Activated CD4-positive, alpha-beta T cell treated with anti-CD3 and anti-CD28 coated beads, Interleukin-2, amount 50 U/mL, for 4 hours (primary cell): ENCODE results near the gene STYX.

Source experiments
- DNase-seq, 2 experiments: peaks; one replicate each; pipeline ENCODE4 v3.0.0-alpha.2; 2020

STYX gene

DNA sequence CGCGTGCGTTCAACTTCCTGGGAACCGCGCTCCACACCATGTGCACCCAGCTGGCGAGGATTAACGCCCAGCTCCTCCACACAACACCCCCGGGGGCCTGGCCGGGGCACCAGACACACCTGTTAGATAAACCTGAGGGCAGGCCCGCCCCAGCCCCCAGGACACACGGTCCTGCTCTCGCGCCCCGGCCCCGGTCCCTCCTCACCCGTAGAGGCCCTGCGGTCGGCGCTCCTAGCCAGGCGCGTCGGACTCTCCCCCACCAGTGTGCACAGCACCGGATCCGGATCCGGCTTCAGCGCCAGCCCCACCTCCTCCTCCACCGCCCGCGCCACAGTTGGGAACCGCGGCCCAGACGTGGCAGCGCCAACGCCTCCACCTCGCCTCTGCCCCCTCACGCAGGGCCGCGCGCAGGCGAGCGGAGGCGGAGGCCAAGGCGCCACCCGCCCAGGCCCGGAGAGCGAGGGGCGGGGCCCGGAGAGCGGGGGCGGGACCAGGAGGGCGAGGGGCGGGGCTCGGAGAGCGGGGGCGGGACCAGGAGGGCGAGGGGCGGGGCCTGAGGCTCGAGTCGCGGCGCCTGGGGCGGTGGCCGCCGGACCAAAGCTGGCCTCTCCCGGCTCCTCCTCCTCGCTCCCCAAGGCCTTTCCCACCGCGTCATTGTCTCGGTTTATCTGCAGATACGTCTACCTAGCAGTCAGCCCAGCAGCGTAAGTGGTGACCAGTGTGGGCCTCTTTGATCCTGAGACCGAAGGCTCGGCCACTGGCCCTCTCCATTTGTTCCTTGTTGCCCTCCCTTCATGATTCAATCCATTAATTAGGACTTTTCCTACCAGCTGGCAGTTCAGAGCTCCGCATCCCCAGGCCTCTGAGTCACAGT lies 61.5 kb downstream of the STYX start, which contains the start of gene GNPNAT1:
Gene GNPNAT1, minus strand, starts transcription at position 385 of the 874 bp plus-strand sequence. CDS start 6,957 bp downstream, outside the sequence.
- peak; percentile 86 to 88 for DNase-seq

DNA sequence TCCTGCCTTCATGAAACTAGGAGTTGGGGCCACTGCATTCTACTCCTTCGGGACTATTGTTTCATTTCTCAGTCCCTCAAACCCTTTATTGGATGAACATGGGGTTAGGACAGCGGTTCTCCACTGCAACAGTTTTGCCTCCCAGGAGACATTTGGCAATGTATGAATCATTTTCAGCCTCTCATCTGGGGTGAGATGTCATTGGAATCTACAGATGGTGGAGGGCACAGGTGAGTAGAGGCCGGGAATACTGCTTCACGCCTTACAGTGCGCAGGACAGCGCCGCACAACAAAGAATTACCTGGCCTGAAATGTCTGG lies 62.1 kb downstream of the STYX start:
- DNase-seq, result no peak

DNA sequence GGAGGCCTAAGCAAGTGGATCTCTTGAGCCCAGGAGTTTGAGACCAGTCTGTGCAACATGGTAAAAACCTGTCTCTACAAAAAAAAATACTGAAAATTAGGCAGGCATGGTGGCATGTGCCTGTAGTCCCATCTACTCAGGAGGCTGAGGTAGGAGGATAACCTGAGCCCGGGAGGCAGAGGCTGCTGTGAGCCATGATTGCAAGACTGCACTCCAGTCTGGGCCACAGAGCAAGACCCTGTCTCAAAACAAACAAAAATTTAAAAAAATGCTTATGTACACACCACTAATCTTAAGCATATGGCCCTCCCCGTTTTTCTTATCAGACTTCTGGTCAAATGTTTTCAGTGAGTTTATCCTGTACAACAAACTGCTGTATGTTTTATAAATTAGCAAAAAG lies 63.1 kb downstream of the STYX start:
- DNase-seq, result no peak

DNA sequence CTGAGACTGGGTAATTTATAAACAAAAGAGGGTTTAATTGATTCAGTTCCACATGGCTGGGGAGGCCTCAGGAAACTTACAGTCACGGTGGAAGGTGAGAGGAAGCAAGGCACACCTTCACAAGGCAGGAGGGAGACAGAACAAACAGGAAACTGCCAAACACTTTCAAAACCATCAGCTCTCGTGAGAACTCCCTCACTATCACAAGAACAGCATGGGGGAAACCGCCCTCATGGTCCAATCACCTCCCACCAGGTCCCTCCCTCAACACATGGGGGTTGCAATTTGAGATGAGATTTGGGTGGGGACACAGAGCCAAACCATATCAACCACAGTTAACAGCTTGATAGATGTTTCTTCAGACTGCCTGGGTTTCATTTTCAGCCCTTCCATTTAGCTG lies 67.7 kb downstream of the STYX start:
- no peak for DNase-seq

DNA sequence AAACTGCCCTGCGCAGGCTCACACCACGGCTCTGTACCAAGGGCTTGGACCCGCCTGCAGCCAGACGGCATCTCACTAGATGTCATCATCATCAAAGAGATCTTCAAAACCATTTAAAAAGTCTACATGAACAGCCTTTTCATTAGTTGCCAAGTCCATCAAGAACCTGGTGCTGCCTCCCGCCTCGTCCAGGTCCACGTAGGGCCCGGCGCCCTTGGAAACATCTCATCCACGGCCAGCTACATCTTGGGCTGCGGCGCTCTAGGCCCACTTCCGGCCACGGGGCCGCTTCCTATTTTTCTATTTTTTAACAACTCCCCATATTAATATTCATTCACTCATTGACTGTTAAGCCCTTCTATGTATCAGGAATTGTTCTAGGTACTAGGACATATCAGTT lies 68.9 kb downstream of the STYX start:
- DNase-seq, result no peak

DNA sequence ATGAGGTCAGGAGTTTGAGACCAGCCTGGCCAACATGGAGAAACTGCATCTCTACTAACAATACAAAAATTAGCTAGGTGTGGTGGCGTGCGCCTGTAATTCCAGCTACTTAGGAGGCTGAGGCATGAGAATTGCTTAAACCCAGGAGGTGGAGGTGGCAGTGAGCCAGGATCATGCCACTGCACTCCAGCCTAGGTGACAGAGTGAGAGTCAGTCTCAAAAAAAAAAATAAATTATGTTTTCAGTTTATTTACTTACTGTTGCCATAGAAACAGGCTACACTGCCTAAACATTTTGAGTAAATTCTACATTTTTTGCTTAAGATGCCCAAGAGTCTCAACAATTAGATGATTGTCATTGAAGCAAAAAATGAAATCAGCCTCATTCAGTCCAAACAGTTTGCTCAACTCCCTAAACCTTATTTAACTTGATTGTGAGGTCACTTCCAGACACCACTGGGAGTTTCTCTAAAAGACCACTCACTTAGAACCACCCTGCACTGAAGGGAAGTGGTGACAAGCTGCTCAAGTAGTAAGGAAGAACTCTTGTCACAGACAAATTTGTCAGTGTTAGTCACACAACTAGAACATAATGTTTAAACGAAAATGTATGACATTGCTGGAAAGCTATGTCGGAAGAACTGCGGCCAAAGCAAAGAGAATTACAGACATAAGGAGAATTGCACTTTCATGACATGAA lies 71.2 kb downstream of the STYX start:
- no peak for DNase-seq

DNA sequence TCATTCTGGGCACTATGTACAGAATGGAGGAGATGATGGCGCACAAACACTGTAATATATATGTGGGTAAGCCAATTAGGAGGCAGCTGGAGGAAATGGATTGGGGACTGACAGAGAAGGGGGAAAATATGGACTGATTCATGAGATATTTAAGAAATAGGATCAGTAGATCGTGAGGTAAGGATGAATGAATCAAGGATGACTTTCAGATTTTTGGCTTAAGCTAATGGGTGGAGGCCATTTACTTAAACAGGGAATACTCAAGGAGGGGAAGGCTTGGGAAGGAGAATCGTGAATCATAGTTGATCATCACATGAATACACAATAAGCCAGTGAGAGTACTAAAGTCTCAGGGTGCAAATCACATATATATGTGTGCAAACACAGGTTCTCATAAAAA lies 72.6 kb downstream of the STYX start:
- DNase-seq, result no peak

DNA sequence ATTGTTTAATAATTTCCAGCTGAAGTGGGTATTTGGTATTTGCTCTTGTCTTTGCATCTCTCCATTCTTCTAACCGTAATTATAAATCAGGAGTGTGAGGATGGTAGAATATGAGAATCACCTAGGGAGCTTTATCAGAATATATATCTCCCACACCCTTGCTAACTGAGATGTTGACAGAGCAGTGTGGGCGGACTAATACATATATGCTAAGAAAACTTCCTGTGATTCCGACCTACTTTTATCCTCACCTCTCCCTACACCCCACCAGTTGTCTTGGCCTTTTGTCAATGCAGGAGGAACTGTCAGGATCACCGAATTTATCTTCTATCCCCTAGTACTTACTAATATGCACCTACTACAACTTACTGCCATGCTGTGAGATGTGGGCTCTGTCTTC lies 76.1 kb downstream of the STYX start:
- no peak for DNase-seq

DNA sequence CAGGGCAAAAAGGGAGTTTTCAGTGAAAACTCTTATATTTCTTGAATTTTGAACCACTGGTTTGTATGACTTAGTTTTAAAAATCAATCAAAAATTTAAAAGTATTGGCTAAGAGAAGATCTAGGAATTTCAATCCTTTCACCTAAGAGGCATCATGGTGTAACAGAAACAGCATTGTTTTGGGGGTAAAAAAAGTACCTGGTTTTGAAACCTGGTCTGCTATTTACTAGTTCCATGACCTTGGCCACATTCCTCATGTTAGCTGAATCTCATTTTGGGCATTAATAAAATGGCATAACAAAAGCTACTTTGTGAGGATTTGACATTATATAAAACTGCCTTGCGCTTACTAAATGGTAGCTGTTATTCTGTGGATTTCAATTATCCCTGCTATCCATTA lies 78.1 kb downstream of the STYX start:
- no peak for DNase-seq

DNA sequence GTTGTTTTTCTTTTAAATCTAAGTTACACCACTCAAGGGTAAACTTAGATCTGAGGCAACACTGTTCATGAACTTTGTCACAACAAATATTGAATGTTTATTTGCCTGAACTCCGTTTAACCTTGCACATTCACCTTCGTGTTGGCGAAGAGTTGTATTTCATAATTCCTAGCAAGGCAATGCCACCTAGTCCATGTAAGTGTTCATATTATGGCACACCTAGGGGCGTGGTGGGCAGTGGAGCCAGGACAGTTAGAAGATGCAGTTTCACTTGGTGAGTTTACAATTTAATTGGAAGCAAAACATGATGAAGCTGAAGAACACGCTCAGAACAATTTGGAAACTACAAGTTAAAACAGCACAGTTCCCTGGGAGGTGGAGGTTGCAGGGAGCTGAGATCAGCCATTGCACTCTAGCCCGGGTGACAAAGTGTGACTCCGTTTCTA lies 91.9 kb downstream of the STYX start:
- no peak for DNase-seq

DNA sequence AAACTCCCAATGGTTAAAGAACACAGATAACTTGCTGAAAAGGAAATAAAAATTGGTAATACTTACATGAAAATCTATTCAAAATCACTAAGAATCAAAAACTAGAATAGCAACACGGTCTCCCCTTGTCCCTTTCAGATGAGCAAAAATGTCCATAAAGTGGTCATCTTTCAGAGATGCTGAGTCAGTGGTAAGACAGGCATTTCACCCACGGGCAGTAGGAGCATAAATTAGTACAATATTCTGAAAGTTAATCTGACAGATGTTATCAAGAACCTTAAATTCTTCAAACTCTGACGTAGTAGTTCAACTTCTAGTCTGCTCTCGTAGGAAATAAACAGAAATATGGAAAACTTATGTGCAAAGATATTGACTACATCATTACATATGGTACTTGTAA lies 94.5 kb downstream of the STYX start:
- DNase-seq, result no peak
